Immature natural killer cell (primary cell): ENCODE results near the gene ARHGEF3. TPM values are rescaled to one million over a fixed set of nuclear protein-coding genes. Genes with fewer than 3 reads are reported as not detected.

ENCODE experiments used
- DNase-seq, 3 donors: peaks; one replicate each; pipeline ENCODE4 v3.0.0; 2022; ENCODE audit warnings: mixed read lengths in 1 of 3
- H3K27ac Mint-ChIP-seq, 6 donors: one replicate each; pipeline ENCODE4 v1.8.0; 2020; ENCODE audit warnings: mixed read lengths in 6 of 6, mild to moderate bottlenecking in 5 of 6, inconsistent platforms in 4 of 6, moderate library complexity in 3 of 6
- H3K27me3 Mint-ChIP-seq, 3 donors: one replicate each; pipeline ENCODE4 v1.8.0; 2020 to 2021; ENCODE audit warnings: low read depth in 3 of 3, mild to moderate bottlenecking in 3 of 3, mixed read lengths in 3 of 3, moderate library complexity in 3 of 3, inconsistent platforms in 1 of 3
- H3K36me3 Mint-ChIP-seq, 3 donors: one replicate each; pipeline ENCODE4 v1.8.0; 2020; ENCODE audit warnings: mixed read lengths in 3 of 3, inconsistent platforms in 2 of 3, mild to moderate bottlenecking in 2 of 3
- H3K4me1 Mint-ChIP-seq, 2 donors: one replicate each; pipeline ENCODE4 v1.8.0; 2020; ENCODE audit warnings: inconsistent platforms in 2 of 2, mild to moderate bottlenecking in 2 of 2, mixed read lengths in 2 of 2, moderate library complexity in 1 of 2
- H3K4me3 Mint-ChIP-seq, 5 donors: one replicate each; pipeline ENCODE4 v1.8.0; 2020; ENCODE audit warnings: mild to moderate bottlenecking in 5 of 5, mixed read lengths in 5 of 5, inconsistent platforms in 3 of 5, moderate library complexity in 3 of 5
- H3K9me3 Mint-ChIP-seq, 6 donors: one replicate each; pipeline ENCODE4 v1.8.0; 2020; ENCODE audit warnings: mild to moderate bottlenecking in 6 of 6, mixed read lengths in 6 of 6, inconsistent platforms in 4 of 6, moderate library complexity in 3 of 6
- polyA plus RNA-seq, 3 donors: library from polyadenylated mRNA; unstranded; fragments of 300-500 nt; fragmentation: Illumina TruSeq; gene quantifications; one replicate each; pipeline ENCODE4 v1.2.3, GENCODE V29; 2021

The ARHGEF3 gene
- polyA plus RNA-seq, 3 donors from 2014 or later: 110 to 197 (median 136) TPM

- Mint-ChIP-seq H3K9me3 (no peaks in the 10 kb centered on the region), H3K4me1 (peaks cover 99% of the 10 kb centered on the region in 2 donors), H3K4me3 (peak overlapping the region; percentile 81 to 89 (median 86)), H3K36me3 (peaks cover 15 to 31% (median 20%) of the 10 kb centered on the region in 3 donors), H3K27ac (peak overlapping the region; percentile 84 to 99 (median 93)), H3K27me3 (peaks cover 2 to 3% (median 2%) of the 10 kb centered on the region in 3 donors)
- DNase-seq: no peak
These were observed 18.8 kb downstream of the ARHGEF3 start for GRCh38 chr3:56782906-56783305.

GRCh38 chr3:56782215-56782614, 19.5 kb downstream of the ARHGEF3 start:
- DNase-seq: no peak
- Mint-ChIP-seq H3K36me3 (peaks cover 15 to 31% (median 20%) of the 10 kb centered on the region in 3 donors), H3K4me3 (peak overlapping the region; percentile 81 to 89 (median 86)), H3K4me1 (peaks cover 99% of the 10 kb centered on the region in 2 donors), H3K27me3 (peaks cover under 1 to 3% (median 2%) of the 10 kb centered on the region in 3 donors), H3K9me3 (no peaks in the 10 kb centered on the region), H3K27ac (peak overlapping the region; percentile 84 to 99 (median 93))

- peaks cover 0 to 3% (median 2%) of the 10 kb centered on the region in 3 donors for H3K27me3 Mint-ChIP-seq
- no peak for DNase-seq
- peaks cover 99% of the 10 kb centered on the region in 2 donors for H3K4me1 Mint-ChIP-seq
- H3K4me3 Mint-ChIP-seq: peak overlapping the region; percentile 65 to 89 (median 84)
- H3K27ac Mint-ChIP-seq: peak overlapping the region; percentile 84 to 99 (median 93)
- H3K36me3 Mint-ChIP-seq: peaks cover 15 to 29% (median 20%) of the 10 kb centered on the region in 3 donors
- no peaks in the 10 kb centered on the region for H3K9me3 Mint-ChIP-seq
These were observed 20.0 kb downstream of the ARHGEF3 start for GRCh38 chr3:56781762-56782161.

- peaks cover 99% of the 10 kb centered on the region in 2 donors for H3K4me1 Mint-ChIP-seq
- peaks cover 0 to 3% (median 2%) of the 10 kb centered on the region in 3 donors for H3K27me3 Mint-ChIP-seq
- no peak for DNase-seq
- H3K9me3 Mint-ChIP-seq: no peaks in the 10 kb centered on the region
- H3K36me3 Mint-ChIP-seq: peaks cover 14 to 24% (median 16%) of the 10 kb centered on the region in 3 donors
- peak overlapping the region; percentile 65 to 89 (median 80) for H3K4me3 Mint-ChIP-seq
- peak overlapping the region; percentile 84 to 99 (median 93) for H3K27ac Mint-ChIP-seq
These were observed 20.8 kb downstream of the ARHGEF3 start for GRCh38 chr3:56780936-56781335.

- Mint-ChIP-seq H3K4me3 (peak overlapping the region; percentile 58 to 74 (median 70)), H3K4me1 (peaks cover 97 to 99% of the 10 kb centered on the region in 2 donors), H3K36me3 (peaks cover 16 to 19% (median 17%) of the 10 kb centered on the region in 3 donors), H3K9me3 (no peaks in the 10 kb centered on the region), H3K27me3 (peaks cover 0 to 7% (median 3%) of the 10 kb centered on the region in 3 donors), H3K27ac (peak overlapping the region; percentile 84 to 96 (median 91))
- DNase-seq: no peak
These were observed 22.9 kb downstream of the ARHGEF3 start for GRCh38 chr3:56778893-56779292.

- Mint-ChIP-seq H3K4me3 (peak overlapping the region; percentile 54 to 88 (median 72)), H3K36me3 (peaks cover 14 to 35% (median 33%) of the 10 kb centered on the region in 3 donors), H3K4me1 (peaks cover 95 to 99% of the 10 kb centered on the region in 2 donors), H3K27me3 (peaks cover 0 to 8% (median 0%) of the 10 kb centered on the region in 3 donors), H3K9me3 (no peaks in the 10 kb centered on the region), H3K27ac (peak overlapping the region; percentile 84 to 96 (median 90))
- DNase-seq: no peak
These were observed 25.2 kb downstream of the ARHGEF3 start for GRCh38 chr3:56776556-56776950.

- DNase-seq: no peak
- peaks cover 95 to 100% of the 10 kb centered on the region in 2 donors for H3K4me1 Mint-ChIP-seq
- peaks cover 0 to 8% (median 0%) of the 10 kb centered on the region in 3 donors for H3K27me3 Mint-ChIP-seq
- H3K4me3 Mint-ChIP-seq: peak overlapping the region; percentile 64 to 88 (median 76)
- H3K9me3 Mint-ChIP-seq: no peaks in the 10 kb centered on the region
- peaks cover 19 to 40% (median 38%) of the 10 kb centered on the region in 3 donors for H3K36me3 Mint-ChIP-seq
- H3K27ac Mint-ChIP-seq: peak overlapping the region; percentile 84 to 96 (median 90)
These were observed 25.8 kb downstream of the ARHGEF3 start for GRCh38 chr3:56775838-56776555.

GRCh38 chr3:56775445-56775837, 26.3 kb downstream of the ARHGEF3 start:
- Mint-ChIP-seq H3K27ac (peak overlapping the region; percentile 84 to 96 (median 90)), H3K36me3 (peaks cover 14 to 35% (median 32%) of the 10 kb centered on the region in 3 donors), H3K9me3 (no peaks in the 10 kb centered on the region)

GRCh38 chr3:56773986-56774385, 27.8 kb downstream of the ARHGEF3 start:
- Mint-ChIP-seq H3K36me3 (peaks cover 14 to 42% (median 36%) of the 10 kb centered on the region in 3 donors), H3K4me3 (peak overlapping the region; percentile 33 to 70 (median 47)), H3K4me1 (peaks cover 90 to 98% of the 10 kb centered on the region in 2 donors), H3K9me3 (no peaks in the 10 kb centered on the region), H3K27me3 (peaks cover 0 to 6% (median 0%) of the 10 kb centered on the region in 3 donors), H3K27ac (peak overlapping the region; percentile 76 to 93 (median 84))
- DNase-seq: no peak

More at GRCh38 chr3:56775445-56775837, 26.3 kb downstream of the ARHGEF3 start:
- DNase-seq: peak in 1 of 3 donors; percentile 39
- peaks cover 93 to 100% of the 10 kb centered on the region in 2 donors for H3K4me1 Mint-ChIP-seq
- H3K27me3 Mint-ChIP-seq: peaks cover 0 to 8% (median 0%) of the 10 kb centered on the region in 3 donors
- peak overlapping the region; percentile 64 to 88 (median 76) for H3K4me3 Mint-ChIP-seq

- H3K9me3 Mint-ChIP-seq: no peaks in the 10 kb centered on the region
- peak overlapping the region; percentile 76 to 89 (median 84) for H3K27ac Mint-ChIP-seq
- peak overlapping the region; percentile 33 to 70 (median 47) for H3K4me3 Mint-ChIP-seq
- H3K27me3 Mint-ChIP-seq: peaks cover 0 to 6% (median 0%) of the 10 kb centered on the region in 3 donors
- no peak for DNase-seq
- peaks cover 90 to 98% of the 10 kb centered on the region in 2 donors for H3K4me1 Mint-ChIP-seq
- H3K36me3 Mint-ChIP-seq: peaks cover 14 to 50% (median 36%) of the 10 kb centered on the region in 3 donors
These were observed 28.5 kb downstream of the ARHGEF3 start for GRCh38 chr3:56772952-56773938.

- H3K4me1 Mint-ChIP-seq: peaks cover 82 to 89% of the 10 kb centered on the region in 2 donors
- peaks cover 14 to 56% (median 36%) of the 10 kb centered on the region in 3 donors for H3K36me3 Mint-ChIP-seq
- H3K27ac Mint-ChIP-seq: peak overlapping the region; percentile 61 to 84 (median 80)
These were observed 30.4 kb downstream of the ARHGEF3 start for GRCh38 chr3:56771376-56771775.

GRCh38 chr3:56769116-56769707, 32.5 kb downstream of the ARHGEF3 start:
- peak overlapping the region in 3 of 5 donors; percentile 4 to 65 (median 51) for H3K4me3 Mint-ChIP-seq
- H3K27me3 Mint-ChIP-seq: peaks cover 0 to 2% (median 1%) of the 10 kb centered on the region in 3 donors
- H3K4me1 Mint-ChIP-seq: peaks cover 82 to 89% of the 10 kb centered on the region in 2 donors
- H3K36me3 Mint-ChIP-seq: peaks cover 10 to 59% (median 36%) of the 10 kb centered on the region in 3 donors
- no peaks in the 10 kb centered on the region for H3K9me3 Mint-ChIP-seq
- H3K27ac Mint-ChIP-seq: peak overlapping the region; percentile 75 to 90 (median 84)
- DNase-seq: no peak

More at GRCh38 chr3:56771376-56771775, 30.4 kb downstream of the ARHGEF3 start:
- H3K9me3 Mint-ChIP-seq: no peaks in the 10 kb centered on the region
- no peak for DNase-seq
- H3K4me3 Mint-ChIP-seq: peak overlapping the region in 4 of 5 donors; percentile 18 to 59 (median 29)
- peaks cover 0 to 6% (median 2%) of the 10 kb centered on the region in 3 donors for H3K27me3 Mint-ChIP-seq
